IMR-90 (cell line): Measurements from ENCODE around the gene GNAT2. TPM values are rescaled to one million over a fixed set of nuclear protein-coding genes. Genes with fewer than 3 reads are reported as not detected.

ENCODE experiments used
- ATAC-seq: fragments of 200-7000 bp; cut with Tn5 transposase; 2 replicates; pipeline ENCODE4 v1.9.1; 2020; ENCODE audit warnings: low read depth, mild to moderate bottlenecking, moderate library complexity
- BruUV-seq: library from RNA; stranded (reverse); fragments of 400-500 nt; replicated peaks from 2 replicates; lab custom pipeline; 2021; lab: Mats Ljungman, UMichigan
- CTCF ChIA-PET: fragments of 300-600 bp; formaldehyde crosslinking; extraction: SDS; loops from one replicate; lab custom pipeline; 2021; ENCODE audit warnings: antibody characterized with exemption; lab: Yijun Ruan, JAX
- POLR2A ChIA-PET: fragments of 300-600 bp; sonication (Branson Sonifier 250); formaldehyde crosslinking; loops from one replicate; lab custom pipeline; 2022; ENCODE audit warnings: antibody characterized with exemption; ENCODE audit not compliant: unreplicated experiment; lab: Charles Lee
- DNase-seq: peaks from one replicate; pipeline ENCODE4 v3.0.0; 2013
- H2AFZ ChIP-seq: replicated peaks from 2 replicates; pipeline ENCODE3; 2013; ENCODE audit warnings: low read length, mild to moderate bottlenecking; ENCODE audit not compliant: poor library complexity
- H2AK5ac ChIP-seq: 2 replicates; pipeline ENCODE4 v1.6.1; 2013; ENCODE audit warnings: low read depth, low read length, inconsistent platforms
- H2AK9ac ChIP-seq: replicated peaks from 2 replicates; pipeline ENCODE3; 2013; ENCODE audit warnings: mild to moderate bottlenecking, low read depth, low read length, moderate library complexity; ENCODE audit not compliant: poor library complexity
- H2BK120ac ChIP-seq: 2 replicates; pipeline ENCODE4 v1.6.1; 2013; ENCODE audit warnings: low read depth, low read length, inconsistent platforms
- H2BK15ac ChIP-seq: 3 replicates; pipeline ENCODE4 v1.6.1; 2013; ENCODE audit warnings: low read depth, low read length, inconsistent platforms
- H2BK20ac ChIP-seq: 2 replicates; pipeline ENCODE4 v1.6.1; 2013; ENCODE audit warnings: low read depth, mild to moderate bottlenecking, inconsistent platforms, low read length, moderate library complexity
- H2BK5ac ChIP-seq: 2 replicates; pipeline ENCODE4 v1.6.1; 2013; ENCODE audit warnings: mild to moderate bottlenecking, low read depth, low read length, inconsistent platforms; ENCODE audit not compliant: poor library complexity, severe bottlenecking
- H3K14ac ChIP-seq: replicated peaks from 2 replicates; pipeline ENCODE4 v1.6.1; 2013; ENCODE audit warnings: low read depth, low read length, inconsistent platforms
- H3K18ac ChIP-seq: 2 replicates; pipeline ENCODE4 v1.6.1; 2013; ENCODE audit warnings: low read depth, low read length, control low read depth
- H3K23ac ChIP-seq: 2 replicates; pipeline ENCODE4 v1.6.1; 2013; ENCODE audit warnings: low read depth, low read length, inconsistent platforms
- H3K27ac ChIP-seq: 2 replicates; pipeline ENCODE4 v1.5.1; 2013; ENCODE audit warnings: mild to moderate bottlenecking, control low read depth, low read length; ENCODE audit not compliant: insufficient read depth
- H3K27me3 ChIP-seq: 2 replicates; pipeline ENCODE4 v1.6.1; 2013; ENCODE audit warnings: low read length; ENCODE audit not compliant: control insufficient read depth, insufficient read depth
- H3K36me3 ChIP-seq: 2 replicates; pipeline ENCODE4 v1.6.1; 2013; ENCODE audit warnings: low read length, mixed read lengths; ENCODE audit not compliant: control insufficient read depth, insufficient read depth
- H3K4ac ChIP-seq: 2 replicates; pipeline ENCODE4 v1.6.1; 2013; ENCODE audit warnings: low read depth, low read length, inconsistent platforms
- H3K4me1 ChIP-seq: 2 replicates; pipeline ENCODE4 v1.6.1; 2013; ENCODE audit warnings: low read length, mixed read lengths; ENCODE audit not compliant: control insufficient read depth, insufficient read depth
- H3K4me2 ChIP-seq: 2 replicates; pipeline ENCODE4 v1.6.1; 2013; ENCODE audit warnings: low read depth, mild to moderate bottlenecking, control low read depth, low read length, moderate library complexity
- H3K4me3 ChIP-seq: 2 replicates; pipeline ENCODE4 v1.5.1; 2013; ENCODE audit warnings: low read depth, mild to moderate bottlenecking, control low read depth, low read length, moderate library complexity; ENCODE audit not compliant: insufficient read depth
- H3K56ac ChIP-seq: 2 replicates; pipeline ENCODE4 v1.6.1; 2013; ENCODE audit warnings: low read length, inconsistent platforms; ENCODE audit not compliant: insufficient read depth; ENCODE audit errors: extremely low read depth
- H3K79me1 ChIP-seq, 2 experiments: 2 replicates each; pipeline ENCODE4 v1.6.1; 2013; ENCODE audit warnings: low read length in 2 of 2, inconsistent platforms in 1 of 2, low read depth in 1 of 2
- H3K9ac ChIP-seq: 2 replicates; pipeline ENCODE4 v1.6.1; 2013; ENCODE audit warnings: low read depth, low read length, control low read depth
- H3K9me1 ChIP-seq: 2 replicates; pipeline ENCODE4 v1.6.1; 2013; ENCODE audit warnings: low read length, inconsistent platforms; ENCODE audit not compliant: insufficient read depth
- H3K9me3 ChIP-seq: 2 replicates; pipeline ENCODE4 v1.6.1; 2013; ENCODE audit warnings: low read length; ENCODE audit not compliant: control insufficient read depth, insufficient read depth
- H4K20me1 ChIP-seq: 2 replicates; pipeline ENCODE4 v1.6.1; 2013; ENCODE audit warnings: low read length, inconsistent platforms; ENCODE audit not compliant: insufficient read depth
- H4K5ac ChIP-seq: 2 replicates; pipeline ENCODE4 v1.6.1; 2013; ENCODE audit warnings: mild to moderate bottlenecking, low read depth, low read length, control low read depth
- H4K8ac ChIP-seq, 2 experiments: 2 replicates each; pipeline ENCODE4 v1.6.1; 2013; ENCODE audit warnings: low read depth in 2 of 2, low read length in 2 of 2, control low read depth in 1 of 2, inconsistent platforms in 1 of 2
- H4K91ac ChIP-seq: 2 replicates; pipeline ENCODE4 v1.6.1; 2013; ENCODE audit warnings: low read depth, low read length, inconsistent platforms; ENCODE audit not compliant: insufficient read depth
- BHLHE40 ChIP-seq: fragments of 150-350 bp; IDR thresholded peaks from 2 replicates; pipeline ENCODE4 v1.6.1; 2016; ENCODE audit warnings: mild to moderate bottlenecking, low read depth, low read length
- MAFK ChIP-seq: IDR thresholded peaks from 2 replicates; pipeline ENCODE4 v1.6.1; 2012; ENCODE audit warnings: low read depth, low read length, improper control_type of control experiment
- WGBS, 2 experiments: methylation state at CpG; one replicate each; pipeline versions ENCODE4 v1.1.5 to v1.1.7; 2013; ENCODE audit warnings: missing lambda C conversion rate in 2 of 2; ENCODE audit not compliant: insufficient read length in 1 of 2; ENCODE audit errors: extremely low coverage in 2 of 2; 5-methylcytosine and 5-hydroxymethylcytosine counted together
- dilution Hi-C: fragments of 300-500 bp; cut with HindIII; formaldehyde crosslinking; loops from one replicate; pipeline ENCODE4 v1.14.3; 2018; ENCODE audit warnings: low sequenced_read_pairs; ENCODE audit not compliant: unreplicated experiment
- in situ Hi-C: fragments of 300-500 bp; cut with MboI; formaldehyde crosslinking; loops from 3 replicates; pipeline ENCODE4 v1.14.3; 2019; ENCODE audit warnings: low sequenced_read_pairs, inconsistent platforms, mixed read lengths
- intact Hi-C: fragments of 100-400 bp; cut with micrococcal nuclease; formaldehyde crosslinking; loops from 2 replicates; pipeline ENCODE4 v1.10.0; 2022
- polyA plus RNA-seq, 3 experiments: library from polyadenylated mRNA; depleted of rRNA; stranded (reverse); fragments of >200 nt; gene quantifications; 2 replicates each; pipeline ENCODE4 v1.2.3, GENCODE V29; 2012; ENCODE audit warnings: low replicate concordance in 1 of 3
- total RNA-seq: library from RNA; depleted of rRNA; stranded (reverse); fragments of >200 nt; gene quantifications from 2 replicates; pipeline ENCODE4 v1.2.3, GENCODE V29; 2012
- TF ChIP-seq, protein P1 (sequence below): fragments of 150-350 bp; IDR thresholded peaks from 2 replicates; pipeline ENCODE4 v1.6.1; 2017; ENCODE audit warnings: mild to moderate bottlenecking, antibody characterized with exemption, low read length, low read depth

Gene GNAT2
- total and polyA plus RNA-seq, 2 of the 4 experiments (the other 2 are of a cell fraction): 0.17 to 0.36 TPM

GRCh38 chr1:109657395-109657794 is 38.0 kb upstream of the GNAT2 start:
- Histone ChIP-seq H2AK5ac (no peak overlapping the region), H2AK9ac (no peak overlapping the region), H2BK120ac (no peak overlapping the region), H2AFZ (no peak overlapping the region), H3K23ac (no peak overlapping the region), H3K56ac (no peak overlapping the region), H3K4me2 (no peak overlapping the region), H3K4me1 (no peaks in the 10 kb centered on the region; the same call in 1 of the 2 replicates), H3K9ac (no peak overlapping the region), H3K9me3 (no peaks in the 10 kb centered on the region), H4K91ac (no peak overlapping the region), H3K18ac (no peak overlapping the region), H2BK5ac (no peak overlapping the region), H4K8ac (no peak overlapping the region), H3K79me1 (peaks cover 0 to 10% of the 10 kb centered on the region in 2 experiments; a peak in 3 of 4 replicates), H4K20me1 (no peaks in the 10 kb centered on the region), H3K14ac (no peak overlapping the region), H3K27ac (no peak overlapping the region), H3K9me1 (peaks cover 9% of the 10 kb centered on the region), H2BK15ac (no peak overlapping the region), H3K4ac (no peak overlapping the region), H3K36me3 (peaks cover 16% of the 10 kb centered on the region; the same call in 1 of the 2 replicates), H2BK20ac (no peak overlapping the region), H3K4me3 (no peak overlapping the region), H4K5ac (no peak overlapping the region), H3K27me3 (no peaks in the 10 kb centered on the region)
- POLR2A ChIA-PET: no interaction called here
- no CpG with 5 or more reads among the region's 4 CpGs for WGBS, 2 experiments
- ATAC-seq (no peak), DNase-seq (no peak)
- dilution Hi-C loops (no loop called here), intact Hi-C loops (no loop called here), in situ Hi-C loops (no loop called here)
- no TSS peak for BruUV-seq
- TF ChIP-seq MAFK (no peak), BHLHE40 (no peak)
- TF ChIP-seq, protein P1, sequence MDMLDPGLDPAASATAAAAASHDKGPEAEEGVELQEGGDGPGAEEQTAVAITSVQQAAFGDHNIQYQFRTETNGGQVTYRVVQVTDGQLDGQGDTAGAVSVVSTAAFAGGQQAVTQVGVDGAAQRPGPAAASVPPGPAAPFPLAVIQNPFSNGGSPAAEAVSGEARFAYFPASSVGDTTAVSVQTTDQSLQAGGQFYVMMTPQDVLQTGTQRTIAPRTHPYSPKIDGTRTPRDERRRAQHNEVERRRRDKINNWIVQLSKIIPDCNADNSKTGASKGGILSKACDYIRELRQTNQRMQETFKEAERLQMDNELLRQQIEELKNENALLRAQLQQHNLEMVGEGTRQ: no peak
- CTCF ChIA-PET: no interaction called here
